Endothelial cell of umbilical vein (primary cell): ENCODE measurements around the gene CD38.

ENCODE experiments used
- CTCF ChIP-seq, 2 donors: IDR thresholded peaks; 1 replicate in 1 of 2; 2 replicates in 1 of 2; pipeline ENCODE4 v1.5.1; 2011; ENCODE audit warnings: low read length in 2 of 2, mild to moderate bottlenecking in 2 of 2, moderate library complexity in 2 of 2, control low read depth in 1 of 2, inconsistent platforms in 1 of 2, low read depth in 1 of 2; ENCODE audit not compliant: insufficient read depth in 1 of 2; ENCODE audit errors: extremely low read depth in 1 of 2
- EZH2 ChIP-seq: IDR thresholded peaks from 2 replicates; pipeline ENCODE4 v1.6.1; 2012; ENCODE audit warnings: borderline replicate concordance, low read depth, mild to moderate bottlenecking, moderate library complexity, low read length, inconsistent platforms; ENCODE audit not compliant: severe bottlenecking
- FOS ChIP-seq: IDR thresholded peaks from 2 replicates; pipeline ENCODE4 v1.6.1; 2011; ENCODE audit warnings: mild to moderate bottlenecking, low read length, moderate library complexity, borderline replicate concordance; ENCODE audit not compliant: insufficient read depth
- GATA2 ChIP-seq: IDR thresholded peaks from 2 replicates; pipeline ENCODE4 v1.7.0; 2011; ENCODE audit warnings: low read depth, mild to moderate bottlenecking, moderate library complexity, mixed read lengths, low read length; ENCODE audit not compliant: insufficient read length, insufficient read depth
- POLR2A ChIP-seq: IDR thresholded peaks from 2 replicates; pipeline ENCODE4 v1.6.1; 2012; ENCODE audit warnings: low read depth, mild to moderate bottlenecking, control low read depth, low read length

GRCh38 chr4:15769202-15769601, 8.9 kb upstream of the CD38 start:
- TF ChIP-seq CTCF (IDR thresholded peaks at IDR 0.05; ENCODE audit: extremely low read depth in 1 of 2, insufficient read depth in 1 of 2, low read depth in 1 of 2, low read length in 2 of 2) (no peak), EZH2 (no peak), POLR2A (no peak), GATA2 (no peak), FOS (no peak)
